HuH-7 (cell line): ENCODE data around the gene SPINK4.

ENCODE experiments used
- DNase-seq: peaks from one replicate; pipeline ENCODE4 v3.0.0; 2011; ENCODE audit warnings: low spot score

The SPINK4 gene

DNA sequence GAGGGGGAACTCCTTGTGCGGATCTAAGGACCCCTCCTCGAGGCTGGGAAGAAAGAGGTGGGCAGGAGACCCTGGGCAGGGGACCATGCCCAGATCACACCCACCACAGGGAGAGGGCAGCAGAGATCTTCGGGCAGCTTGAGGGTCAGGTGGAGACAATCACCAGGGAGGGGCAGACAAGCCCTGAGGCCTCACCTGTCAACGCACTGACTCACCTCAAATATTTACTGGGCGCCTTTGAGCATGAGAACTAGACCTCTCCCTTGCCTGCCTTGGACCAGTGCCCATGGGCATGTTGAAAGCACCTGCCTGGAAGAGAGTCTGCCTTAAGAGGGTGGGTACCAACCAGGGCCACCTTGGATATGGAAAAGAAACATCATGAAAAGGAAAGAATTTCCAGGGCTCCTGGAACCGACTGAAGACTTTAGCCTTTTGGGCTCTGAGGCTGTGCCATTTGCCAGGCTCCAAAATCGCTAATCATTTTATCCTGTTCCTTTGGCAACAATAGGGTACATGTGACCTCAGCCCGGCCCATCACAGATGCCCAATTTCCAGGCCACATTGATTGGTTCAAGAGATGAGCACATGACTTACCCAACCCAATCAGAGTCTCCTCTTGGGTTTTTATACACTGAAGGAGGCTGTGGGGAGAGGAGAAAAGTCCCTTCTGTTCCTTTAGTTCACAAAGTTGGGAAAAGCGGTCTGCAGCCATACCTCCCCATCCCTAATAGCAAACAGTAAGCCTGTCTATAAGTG is 10.4 kb upstream of the SPINK4 start:
- DNase-seq, result no peak

DNA sequence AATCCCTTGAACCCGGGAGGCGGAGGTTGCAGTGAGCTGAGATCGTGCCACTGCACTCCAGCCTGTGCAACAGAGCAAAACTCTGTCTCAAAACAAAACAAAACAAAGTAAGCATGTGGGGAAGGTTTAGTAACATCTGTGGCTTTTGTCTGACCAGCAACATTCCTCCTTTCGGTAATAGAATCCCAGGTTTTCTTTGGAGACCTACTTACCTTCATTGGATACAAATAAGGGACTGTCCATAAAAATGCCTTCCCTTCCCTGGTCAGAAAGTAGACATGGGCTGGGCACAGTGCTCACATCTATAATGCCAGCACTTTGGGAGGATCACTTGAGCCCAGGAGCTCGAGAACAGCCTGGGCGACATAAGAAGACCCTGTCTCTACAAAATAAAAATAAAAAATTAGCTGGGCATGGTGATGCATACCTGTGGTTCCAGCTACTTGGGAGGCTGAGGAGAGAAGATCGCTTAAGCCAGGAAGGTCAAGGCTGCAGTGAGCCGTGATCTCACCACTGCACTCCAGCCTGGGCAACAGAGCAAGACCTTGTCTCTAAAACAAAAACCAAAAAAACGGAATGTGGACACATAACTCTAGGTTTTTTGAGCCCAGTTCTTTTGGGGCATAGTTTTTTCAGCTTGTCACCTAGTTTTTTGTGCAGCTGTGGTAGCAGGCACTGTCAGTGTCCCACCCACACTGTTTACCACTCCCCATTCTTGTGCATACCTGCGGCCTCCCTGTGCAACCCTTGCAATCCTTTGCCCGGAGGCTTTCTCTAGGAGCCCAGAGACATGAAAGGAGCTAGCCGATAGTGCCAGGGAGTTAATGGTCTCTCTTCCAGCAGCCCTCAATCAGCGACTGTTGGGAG is 9.0 kb upstream of the SPINK4 start:
- DNase-seq, result no peak

DNA sequence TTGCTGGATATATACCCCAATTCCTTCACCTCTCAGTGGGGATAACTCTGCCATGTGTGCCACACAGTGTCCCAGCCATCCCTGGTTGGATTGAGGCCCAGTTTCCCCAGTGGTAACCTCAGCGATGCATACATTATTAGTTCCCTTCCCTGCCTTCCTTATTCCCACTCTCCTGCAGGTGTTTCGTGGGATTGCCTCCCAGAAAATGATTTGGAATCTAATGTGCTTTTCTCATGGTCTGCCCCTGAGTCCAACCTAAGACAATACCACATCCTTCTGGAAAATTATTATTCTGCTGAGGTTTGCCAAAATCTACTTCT is 8.4 kb upstream of the SPINK4 start:
- DNase-seq, result no peak

DNA sequence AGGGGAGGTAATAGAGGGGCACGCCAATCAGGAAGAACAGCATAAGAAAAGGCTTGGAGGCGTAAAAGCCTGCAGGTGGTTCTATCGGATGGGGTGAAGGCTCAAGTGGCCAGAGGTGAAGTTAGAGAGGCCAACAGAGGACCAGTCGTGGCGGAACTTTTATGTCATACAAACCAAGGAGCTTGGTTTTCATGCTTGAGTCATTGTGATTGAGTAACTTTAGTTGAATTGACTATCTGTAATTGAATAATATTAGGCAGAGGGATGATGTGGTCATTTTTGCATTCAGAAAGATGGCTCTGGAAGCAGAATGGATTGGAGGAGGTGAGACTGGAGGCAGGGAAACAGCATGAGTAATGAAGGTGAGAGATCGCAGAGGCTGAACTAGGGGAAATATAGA is 7.2 kb upstream of the SPINK4 start:
- no peak for DNase-seq

DNA sequence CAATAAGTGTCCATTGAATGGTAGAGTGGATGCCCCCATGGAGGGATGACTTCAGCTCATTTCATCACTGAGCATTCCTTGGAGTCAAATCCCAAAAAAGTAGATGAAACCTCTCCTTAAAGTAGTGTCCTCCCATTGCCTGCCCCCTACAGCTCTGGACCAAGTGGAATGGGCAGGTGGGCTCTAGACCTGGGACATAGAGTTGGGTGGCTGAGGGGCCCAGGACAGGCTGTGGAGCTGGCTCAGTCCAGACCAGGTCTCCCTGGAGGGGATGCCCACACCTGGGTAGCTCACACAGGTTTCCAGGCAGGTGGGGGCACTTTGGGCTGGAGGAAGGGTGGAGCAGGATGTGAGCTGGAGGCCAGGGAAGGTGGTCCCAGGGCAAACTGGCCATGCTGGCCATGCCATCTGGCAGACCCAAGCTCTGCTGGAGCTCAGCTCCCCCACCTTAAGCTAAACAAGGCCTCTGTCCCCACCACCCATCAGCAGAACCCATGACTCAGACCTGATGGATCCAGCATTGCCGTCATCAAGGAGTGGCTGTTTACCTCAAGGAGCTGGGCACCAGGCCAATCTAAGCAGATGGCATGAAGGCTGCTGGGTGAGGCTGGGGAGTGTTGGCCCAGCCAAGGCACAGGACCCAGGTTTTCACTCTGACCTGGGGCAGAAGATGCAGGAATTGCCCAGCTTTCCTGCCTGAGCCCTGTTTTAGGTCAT is 6.2 kb upstream of the SPINK4 start:
- no peak for DNase-seq

GRCh38 chr9:33234511-33235467 is 5.2 kb upstream of the SPINK4 start:
- DNase-seq, result no peak

DNA sequence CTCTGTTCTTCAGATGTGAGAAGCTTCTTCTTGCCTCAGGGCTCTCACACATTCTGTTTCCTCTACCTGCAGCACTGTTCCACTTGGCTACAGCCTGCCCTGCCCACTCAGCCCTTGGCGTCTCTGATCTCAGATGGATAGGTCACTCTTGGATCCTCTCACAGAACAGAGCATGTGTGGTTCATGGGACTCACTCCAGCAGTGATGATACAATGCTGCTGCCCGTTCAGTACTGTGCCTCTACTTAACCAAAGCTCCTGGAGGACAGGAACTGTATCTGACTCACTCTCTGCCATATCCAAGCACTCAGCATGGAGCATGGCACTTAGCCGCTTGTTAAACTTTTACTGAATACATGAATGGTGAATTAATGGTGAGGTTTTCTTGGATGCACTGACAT is 3.4 kb upstream of the SPINK4 start:
- DNase-seq, result no peak

DNA sequence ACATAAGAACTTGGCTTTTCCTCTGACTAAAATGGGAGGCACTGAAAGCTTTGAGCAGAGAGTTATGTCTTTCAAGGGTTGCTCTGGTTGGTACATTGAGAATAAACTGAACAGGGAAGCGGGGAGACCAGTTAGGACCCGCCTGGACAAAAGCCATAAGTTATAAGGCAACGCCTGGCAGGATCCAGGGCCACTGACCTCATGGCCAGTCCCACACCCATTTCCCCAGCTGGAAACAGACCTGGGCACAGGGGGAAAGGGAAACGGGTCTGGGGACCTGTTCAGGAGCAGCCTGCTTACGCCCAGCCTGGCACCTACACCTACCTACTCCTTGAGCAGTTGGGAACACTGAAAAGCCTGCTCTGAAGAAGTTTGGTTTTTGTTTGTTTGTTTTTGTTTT is 1.3 kb downstream of the SPINK4 start:
- DNase-seq, result no peak

DNA sequence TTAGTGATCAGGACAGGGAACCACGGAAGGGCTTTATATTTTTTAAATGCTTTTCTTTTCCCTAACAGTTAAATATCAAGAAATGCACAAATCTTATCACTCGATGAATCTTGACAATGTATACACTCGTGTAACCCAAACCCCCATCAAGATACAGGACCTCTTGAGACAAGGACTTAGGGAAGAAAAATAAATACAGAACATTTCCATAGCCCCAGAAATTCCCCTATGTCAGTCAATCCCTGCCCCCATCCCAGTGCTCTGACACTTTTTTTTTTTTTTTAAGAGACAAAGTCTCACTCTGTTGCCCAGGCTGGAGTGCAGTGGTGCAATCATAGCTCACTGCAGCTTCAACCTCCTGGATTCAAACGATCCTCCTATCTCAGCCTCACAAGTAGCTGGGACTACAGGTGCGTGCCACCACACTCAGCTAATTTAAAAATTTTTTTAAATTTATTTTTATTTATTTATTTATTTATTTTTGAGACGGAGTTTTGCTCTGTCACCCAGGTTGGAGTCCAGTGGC is 2.7 kb downstream of the SPINK4 start:
- no peak for DNase-seq

GRCh38 chr9:33244137-33244784 is 4.3 kb downstream of the SPINK4 start:
- DNase-seq, result no peak

DNA sequence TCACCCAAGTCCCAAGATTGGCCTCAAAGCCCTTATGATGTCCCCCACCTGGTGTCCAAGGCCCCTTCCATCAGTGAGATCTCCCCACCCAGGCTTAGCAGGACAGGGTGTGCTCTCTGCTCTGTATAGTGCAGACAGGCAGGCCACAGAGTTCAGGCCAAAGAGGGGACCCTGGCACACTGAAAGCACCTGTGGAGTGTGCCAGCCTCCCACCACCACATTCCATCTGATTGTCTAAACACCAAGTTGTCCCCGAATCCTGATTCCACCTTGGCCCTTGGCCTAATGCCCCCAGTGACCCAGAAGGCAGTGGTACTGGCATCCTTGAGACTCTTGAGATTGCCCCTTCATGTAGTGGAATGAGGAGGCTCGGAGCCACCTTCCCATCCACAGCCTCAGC is 5.4 kb downstream of the SPINK4 start:
- DNase-seq, result no peak

GRCh38 chr9:33246269-33246860 is 6.4 kb downstream of the SPINK4 start:
- no peak for DNase-seq

GRCh38 chr9:33248606-33249005 is 8.6 kb downstream of the SPINK4 start:
- DNase-seq, result no peak

DNA sequence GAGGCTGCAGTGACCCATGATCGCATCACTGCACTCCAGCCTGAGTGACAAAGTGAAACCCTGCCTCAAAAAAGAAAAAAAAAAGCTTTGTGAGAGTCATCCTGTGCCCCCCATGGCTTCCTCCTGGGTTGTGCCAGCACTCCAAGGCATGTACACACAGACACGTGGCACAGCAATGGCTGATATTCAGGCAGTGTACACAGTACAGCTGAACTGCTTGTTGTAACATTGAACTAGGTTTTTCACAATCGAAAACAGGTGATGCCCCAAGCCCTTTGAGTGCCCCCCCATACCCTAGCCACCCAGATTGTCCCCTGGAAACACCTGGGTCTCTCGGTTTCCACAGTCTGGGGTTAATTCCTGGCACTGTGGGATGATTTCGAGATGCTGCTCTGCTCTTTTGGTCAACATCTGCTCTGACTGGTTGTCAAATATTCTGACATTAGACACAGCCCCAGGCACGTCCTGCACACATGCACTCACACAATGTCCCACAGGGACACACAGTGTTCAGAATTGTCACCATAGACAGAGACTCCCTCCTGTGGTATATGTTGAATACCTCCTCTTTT is 9.2 kb downstream of the SPINK4 start:
- DNase-seq, result no peak

- DNase-seq, result no peak
Measured at GRCh38 chr9:33249983-33250382, 10.0 kb downstream of the SPINK4 start.

DNA sequence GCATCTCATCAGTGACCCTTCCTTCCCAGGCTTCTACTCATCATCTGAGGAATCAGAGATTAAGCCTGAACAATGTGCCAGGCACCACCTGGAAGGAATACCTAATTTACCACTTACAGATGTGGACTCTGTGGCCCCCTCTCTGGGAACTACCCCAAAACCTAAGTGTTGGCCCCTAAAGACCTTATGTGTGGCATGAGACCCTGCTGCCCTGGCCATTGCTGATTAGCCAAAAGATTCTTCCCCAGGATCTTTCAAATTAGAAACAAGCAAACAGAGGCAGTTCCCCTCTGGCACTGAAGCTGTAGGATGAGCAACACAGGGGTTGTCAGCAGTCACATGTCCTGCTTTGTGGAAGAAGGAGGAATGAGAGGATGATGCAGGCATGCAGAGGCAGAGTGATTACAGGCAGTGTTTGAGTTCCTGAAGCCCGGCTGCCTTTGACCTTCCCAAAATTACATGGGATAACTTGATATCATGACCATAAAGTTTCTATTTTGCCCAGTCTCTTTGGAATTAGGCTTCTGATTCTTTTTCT is 10.6 kb downstream of the SPINK4 start:
- no peak for DNase-seq

DNA sequence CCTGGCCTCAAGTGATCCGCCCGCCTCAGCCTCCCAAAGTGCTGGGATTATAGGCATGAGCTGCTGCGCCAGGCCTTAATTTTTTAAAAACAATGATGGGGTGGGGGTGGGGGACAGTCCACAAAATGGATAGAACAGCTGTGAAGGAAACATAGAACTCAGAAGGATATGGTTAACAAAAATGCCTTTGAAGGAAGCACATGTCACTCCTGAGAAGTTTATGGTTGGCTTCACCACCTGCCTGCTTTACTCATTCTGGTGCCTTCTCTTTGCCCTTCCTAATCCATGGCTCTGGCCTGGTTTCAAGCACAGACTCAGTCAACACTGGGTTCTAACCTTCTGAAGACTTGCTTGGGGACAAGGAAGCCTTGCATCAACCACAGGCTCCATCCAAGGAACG is 14.2 kb downstream of the SPINK4 start:
- DNase-seq, result no peak

- DNase-seq, result no peak
Measured at GRCh38 chr9:33255014-33255413, 15.0 kb downstream of the SPINK4 start.

- DNase-seq, result no peak
Measured at GRCh38 chr9:33255471-33255870, 15.5 kb downstream of the SPINK4 start.

GRCh38 chr9:33256236-33256635 is 16.3 kb downstream of the SPINK4 start:
- no peak for DNase-seq
